ENCODE measurements around the gene RASL10B. TPM values are rescaled to one million over a fixed set of nuclear protein-coding genes. Genes with fewer than 3 reads are reported as not detected.

RASL10B gene
- total RNA-seq, 1 donor from 2014 or later = 1.0 TPM

GRCh38 chr17:35726127-35726952 is 5.1 kb upstream of the RASL10B start:
- H3K27me3 Mint-ChIP-seq (ENCODE audit: insufficient read depth) = peaks cover 7% of the 10 kb centered on the region
- no peak overlapping the region for H3K27ac Mint-ChIP-seq
- H3K36me3 Mint-ChIP-seq (ENCODE audit: low read depth) = peaks cover 37% of the 10 kb centered on the region
- no peaks in the 10 kb centered on the region for H3K9me3 Mint-ChIP-seq
- no peak overlapping the region for H3K4me3 Mint-ChIP-seq
- peaks cover 11% of the 10 kb centered on the region for H3K4me1 Mint-ChIP-seq (ENCODE audit: low read depth)
- no peak for DNase-seq (ENCODE audit: low spot score)
- intact Hi-C loops (cut with micrococcal nuclease) = no loop called here

GRCh38 chr17:35726953-35727460 is 4.4 kb upstream of the RASL10B start:
- Mint-ChIP-seq H3K36me3 (ENCODE audit: low read depth) (peaks cover 37% of the 10 kb centered on the region), H3K27me3 (ENCODE audit: insufficient read depth) (peaks cover 7% of the 10 kb centered on the region), H3K4me3 (no peak overlapping the region), H3K4me1 (ENCODE audit: low read depth) (peaks cover 11% of the 10 kb centered on the region), H3K9me3 (no peaks in the 10 kb centered on the region), H3K27ac (no peak overlapping the region)
- intact Hi-C loops (cut with micrococcal nuclease) = no loop called here
- no peak for DNase-seq (ENCODE audit: low spot score)

DNA sequence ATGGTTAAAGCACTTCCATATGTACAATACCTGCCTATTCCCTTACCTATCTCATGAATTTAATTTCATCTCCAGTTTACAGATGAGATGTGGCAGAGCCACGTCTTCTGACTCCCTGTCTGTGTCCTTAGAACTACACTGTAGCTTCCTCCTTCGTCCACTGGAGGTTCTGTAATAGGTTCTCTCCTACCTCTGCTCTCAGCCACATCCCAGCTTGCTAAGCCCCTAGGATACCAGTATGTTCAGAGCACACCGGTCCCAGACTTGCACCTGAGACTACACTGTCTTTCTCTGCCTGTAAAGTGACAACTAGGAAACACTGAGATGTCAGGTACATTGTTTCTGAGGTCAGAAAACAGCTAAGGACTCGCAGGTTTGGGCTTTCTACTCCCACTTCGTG is 3.8 kb upstream of the RASL10B start:
- Mint-ChIP-seq H3K4me1 (ENCODE audit: low read depth) (peaks cover 11% of the 10 kb centered on the region), H3K4me3 (no peak overlapping the region), H3K9me3 (no peaks in the 10 kb centered on the region), H3K36me3 (ENCODE audit: low read depth) (peaks cover 37% of the 10 kb centered on the region), H3K27ac (no peak overlapping the region), H3K27me3 (ENCODE audit: insufficient read depth) (peaks cover 13% of the 10 kb centered on the region)
- intact Hi-C loops (cut with micrococcal nuclease) = no loop called here
- DNase-seq (ENCODE audit: low spot score) = no peak

DNA sequence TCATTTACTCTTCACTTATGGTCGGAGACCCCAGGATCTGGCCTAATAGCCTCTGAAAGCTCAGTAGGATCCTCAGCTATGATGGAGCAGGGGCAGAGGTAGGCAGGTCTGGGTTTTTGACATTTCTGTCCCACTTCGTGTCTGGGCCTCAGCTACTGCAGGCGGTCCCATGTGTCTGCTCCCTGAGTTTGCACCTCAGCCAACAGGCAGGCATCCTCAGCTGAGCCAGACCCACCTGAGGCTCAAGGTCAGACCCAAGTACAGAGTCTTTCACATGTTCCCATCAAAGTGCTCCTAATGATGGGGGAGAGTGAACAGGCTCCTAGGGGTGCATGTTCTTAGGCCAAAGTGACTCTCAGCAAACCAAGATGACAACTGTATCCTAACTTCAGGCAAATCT is 2.9 kb upstream of the RASL10B start:
- Mint-ChIP-seq H3K36me3 (ENCODE audit: low read depth) (peaks cover 34% of the 10 kb centered on the region), H3K4me3 (no peak overlapping the region), H3K27me3 (ENCODE audit: insufficient read depth) (peaks cover 18% of the 10 kb centered on the region), H3K4me1 (ENCODE audit: low read depth) (peaks cover 11% of the 10 kb centered on the region), H3K27ac (no peak overlapping the region), H3K9me3 (no peaks in the 10 kb centered on the region)
- intact Hi-C loops (cut with micrococcal nuclease) = no loop called here
- no peak for DNase-seq (ENCODE audit: low spot score)

DNA sequence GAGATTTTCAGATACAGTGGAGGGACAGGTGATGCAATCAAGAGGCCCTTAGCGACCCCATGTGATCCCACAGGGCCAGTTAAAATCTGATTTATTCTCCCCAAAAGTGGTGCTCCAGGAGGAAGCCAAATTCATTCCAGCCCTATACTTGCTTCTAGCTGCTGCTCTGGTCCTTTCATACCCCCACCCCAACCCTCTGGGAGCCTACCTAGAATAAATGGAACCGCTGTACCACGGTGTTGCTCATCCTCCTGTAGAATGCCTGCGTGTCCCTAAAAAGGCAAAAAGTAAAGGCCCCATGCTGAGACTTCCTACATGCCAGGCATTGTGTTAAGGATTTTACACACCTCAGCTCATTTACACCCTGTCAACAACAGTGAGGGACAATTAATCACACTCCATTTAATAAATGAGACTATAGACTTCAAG is 2.0 kb upstream of the RASL10B start:
- peaks cover 27% of the 10 kb centered on the region for H3K36me3 Mint-ChIP-seq (ENCODE audit: low read depth)
- intact Hi-C loops (cut with micrococcal nuclease) = no loop called here
- H3K27ac Mint-ChIP-seq = no peak overlapping the region

DNA sequence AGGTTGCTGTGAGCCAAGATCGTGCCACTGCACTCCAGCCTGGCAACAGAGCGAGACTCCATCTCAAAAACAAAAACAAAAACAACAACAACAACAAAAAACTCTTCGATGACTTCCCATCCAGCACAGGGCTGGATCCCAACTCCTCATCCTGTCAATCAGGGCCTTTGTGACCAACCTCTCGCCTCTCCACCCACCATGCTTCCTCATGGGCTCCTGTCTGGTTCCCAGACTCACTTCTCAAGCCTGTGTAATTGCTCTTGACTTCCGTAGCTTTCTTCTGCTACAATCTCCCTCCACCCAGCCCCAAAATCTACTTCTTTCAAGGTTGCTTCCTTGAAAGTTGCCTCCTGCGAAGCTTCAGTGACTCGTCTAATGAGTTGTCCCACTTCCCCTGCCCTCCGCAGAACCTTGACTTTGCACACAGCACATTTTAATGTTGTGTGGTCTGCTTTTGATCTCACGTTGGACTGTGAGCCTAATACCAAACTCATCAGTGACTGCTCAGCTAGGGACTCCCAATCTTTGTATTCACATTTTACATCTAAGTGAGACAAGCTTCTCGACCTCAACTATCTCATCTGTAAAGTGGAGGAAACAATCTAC is 936 bp upstream of the RASL10B start:
- peaks cover 11% of the 10 kb centered on the region for H3K4me1 Mint-ChIP-seq (ENCODE audit: low read depth)
- H3K4me3 Mint-ChIP-seq = peak overlapping the region; percentile 43
- H3K9me3 Mint-ChIP-seq = no peaks in the 10 kb centered on the region
- H3K36me3 Mint-ChIP-seq (ENCODE audit: low read depth) = peaks cover 17% of the 10 kb centered on the region
- H3K27me3 Mint-ChIP-seq (ENCODE audit: insufficient read depth) = peaks cover 20% of the 10 kb centered on the region
- intact Hi-C loops (cut with micrococcal nuclease) = no loop called here
- DNase-seq (ENCODE audit: low spot score) = no peak
- no peak overlapping the region for H3K27ac Mint-ChIP-seq

More for the DNA sequence above, 2.0 kb upstream of the RASL10B start:
- peaks cover 11% of the 10 kb centered on the region for H3K4me1 Mint-ChIP-seq (ENCODE audit: low read depth)
- H3K4me3 Mint-ChIP-seq = no peak overlapping the region
- peaks cover 20% of the 10 kb centered on the region for H3K27me3 Mint-ChIP-seq (ENCODE audit: insufficient read depth)
- no peaks in the 10 kb centered on the region for H3K9me3 Mint-ChIP-seq
- DNase-seq (ENCODE audit: low spot score) = no peak

- peaks cover 12% of the 10 kb centered on the region for H3K36me3 Mint-ChIP-seq (ENCODE audit: low read depth)
- DNase-seq (ENCODE audit: low spot score) = no peak
- H3K4me1 Mint-ChIP-seq (ENCODE audit: low read depth) = peaks cover 11% of the 10 kb centered on the region
- H3K27me3 Mint-ChIP-seq (ENCODE audit: insufficient read depth) = peaks cover 20% of the 10 kb centered on the region
- no peak overlapping the region for H3K27ac Mint-ChIP-seq
- peak overlapping the region; percentile 46 for H3K4me3 Mint-ChIP-seq
- intact Hi-C loops (cut with micrococcal nuclease) = no loop called here
- no peaks in the 10 kb centered on the region for H3K9me3 Mint-ChIP-seq
Measured at GRCh38 chr17:35731917-35732805, 722 bp downstream of the RASL10B start.

DNA sequence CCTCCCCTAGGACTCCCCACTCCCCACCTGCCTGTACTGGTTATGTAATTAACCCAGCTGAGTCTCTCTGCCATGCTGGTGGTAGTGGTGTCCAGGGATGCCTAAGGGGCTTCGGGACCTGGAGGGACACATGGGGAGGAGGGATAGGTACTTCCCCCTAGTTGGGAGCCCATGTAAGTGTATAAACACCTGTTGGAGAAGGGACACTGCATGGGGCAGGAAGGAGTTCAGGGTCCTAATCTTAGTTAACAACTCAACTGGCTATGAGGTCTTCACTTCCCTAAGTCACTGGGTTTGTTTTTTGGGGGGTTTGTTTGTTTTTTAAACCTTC is 1.3 kb downstream of the RASL10B start:
- Mint-ChIP-seq H3K36me3 (ENCODE audit: low read depth) (peaks cover 12% of the 10 kb centered on the region), H3K27ac (no peak overlapping the region), H3K9me3 (no peaks in the 10 kb centered on the region), H3K4me1 (ENCODE audit: low read depth) (peaks cover 11% of the 10 kb centered on the region), H3K27me3 (ENCODE audit: insufficient read depth) (peaks cover 20% of the 10 kb centered on the region), H3K4me3 (peak overlapping the region; percentile 46)
- intact Hi-C loops (cut with micrococcal nuclease) = no loop called here
- DNase-seq (ENCODE audit: low spot score) = no peak

DNA sequence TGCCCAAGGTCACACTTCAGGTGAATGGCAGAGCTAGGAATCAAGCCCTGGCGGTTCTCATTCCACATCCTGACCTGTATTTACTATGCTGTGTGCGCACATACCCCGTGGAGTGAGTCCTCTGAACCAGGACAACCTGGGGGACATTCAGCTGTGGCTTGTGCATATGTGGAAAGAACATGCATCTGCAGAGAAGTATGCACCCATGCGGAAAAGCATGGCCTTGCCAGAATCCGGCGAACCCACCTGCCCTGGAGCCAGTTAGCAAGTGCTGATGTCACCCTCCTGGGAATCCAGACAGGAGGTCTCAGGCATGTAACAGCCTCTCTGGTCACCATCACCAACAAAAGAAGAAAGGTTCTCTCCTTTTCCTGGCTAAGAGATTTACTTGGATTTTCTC is 1.9 kb downstream of the RASL10B start:
- H3K36me3 Mint-ChIP-seq (ENCODE audit: low read depth) = peaks cover 8% of the 10 kb centered on the region
- intact Hi-C loops (cut with micrococcal nuclease) = no loop called here

DNA sequence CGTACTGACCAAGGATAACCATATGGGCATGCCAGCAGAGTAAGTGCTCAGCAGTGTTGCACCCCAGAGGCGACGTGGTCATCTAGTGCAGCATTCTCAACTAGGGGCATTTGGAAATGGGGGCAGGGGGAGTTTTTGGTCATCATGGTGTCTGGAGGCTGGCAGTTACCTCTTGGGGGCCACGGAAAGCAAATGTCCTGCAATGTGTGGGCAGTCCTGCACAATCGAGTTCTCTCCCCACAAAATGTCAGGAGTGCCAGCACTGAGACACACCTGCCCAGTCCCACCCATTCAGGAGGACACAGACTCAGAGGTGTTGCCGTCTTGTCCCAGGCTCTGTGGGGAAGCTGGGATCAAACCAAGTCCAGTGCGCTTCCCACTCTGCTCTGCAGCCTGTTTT is 3.0 kb downstream of the RASL10B start:
- intact Hi-C loops (cut with micrococcal nuclease) = no loop called here
- Mint-ChIP-seq H3K4me3 (no peak overlapping the region), H3K4me1 (ENCODE audit: low read depth) (peaks cover 11% of the 10 kb centered on the region), H3K27me3 (ENCODE audit: insufficient read depth) (peaks cover 23% of the 10 kb centered on the region), H3K36me3 (ENCODE audit: low read depth) (peaks cover 5% of the 10 kb centered on the region), H3K9me3 (no peaks in the 10 kb centered on the region), H3K27ac (no peak overlapping the region)
- no peak for DNase-seq (ENCODE audit: low spot score)

More for the DNA sequence above, 1.9 kb downstream of the RASL10B start:
- Mint-ChIP-seq H3K27ac (no peak overlapping the region), H3K4me1 (ENCODE audit: low read depth) (peaks cover 11% of the 10 kb centered on the region), H3K27me3 (ENCODE audit: insufficient read depth) (peaks cover 20% of the 10 kb centered on the region), H3K9me3 (no peaks in the 10 kb centered on the region), H3K4me3 (no peak overlapping the region)
- DNase-seq (ENCODE audit: low spot score) = no peak

- peaks cover 11% of the 10 kb centered on the region for H3K4me1 Mint-ChIP-seq (ENCODE audit: low read depth)
- H3K4me3 Mint-ChIP-seq = no peak overlapping the region
- H3K27me3 Mint-ChIP-seq (ENCODE audit: insufficient read depth) = peaks cover 29% of the 10 kb centered on the region
- no peak for DNase-seq (ENCODE audit: low spot score)
- no peak overlapping the region for H3K27ac Mint-ChIP-seq
- H3K9me3 Mint-ChIP-seq = no peaks in the 10 kb centered on the region
- intact Hi-C loops (cut with micrococcal nuclease) = no loop called here
- H3K36me3 Mint-ChIP-seq (ENCODE audit: low read depth) = peaks cover 5% of the 10 kb centered on the region
Measured at GRCh38 chr17:35735036-35735805, 3.8 kb downstream of the RASL10B start.

GRCh38 chr17:35736236-35736635 is 4.8 kb downstream of the RASL10B start:
- intact Hi-C loops (cut with micrococcal nuclease) = no loop called here
- H3K27ac Mint-ChIP-seq = no peak overlapping the region
- H3K4me1 Mint-ChIP-seq (ENCODE audit: low read depth) = peaks cover under 1% of the 10 kb centered on the region
- H3K9me3 Mint-ChIP-seq = no peaks in the 10 kb centered on the region
- H3K27me3 Mint-ChIP-seq (ENCODE audit: insufficient read depth) = peaks cover 27% of the 10 kb centered on the region
- no peaks in the 10 kb centered on the region for H3K36me3 Mint-ChIP-seq (ENCODE audit: low read depth)
- DNase-seq (ENCODE audit: low spot score) = no peak
- H3K4me3 Mint-ChIP-seq = no peak overlapping the region

All from activated T-helper 1 cell treated with anti-CD3 and anti-CD28 coated beads, Interleukin-12 subunit alpha, Interleukin-12 subunit beta, Interleukin-2, Interleukin-4 antibody, amounts not matched to agents 30 ng/mL and 10 ng/mL and 1 ng/mL, durations not matched to agents 14 hours and 24 hours and 36 hours (primary cell).